Thymus (tissue), 11 donors: ENCODE measurements around the gene ACACA. TPM values are rescaled to one million over a fixed set of nuclear protein-coding genes. Genes with fewer than 3 reads are reported as not detected.

ENCODE experiments used
- DNase-seq, 9 donors: peaks; one replicate each; pipeline ENCODE4 v3.0.0-alpha.2; 2013; ENCODE audit warnings: low spot score in 9 of 9, low read depth in 6 of 9, missing footprints in 1 of 9
- H3K27ac ChIP-seq, 2 donors: one replicate each; pipeline ENCODE4 v1.5.1; 2013; ENCODE audit warnings: control low read depth in 1 of 2, low read depth in 1 of 2, low read length in 1 of 2, mild to moderate bottlenecking in 1 of 2, moderate library complexity in 1 of 2
- H3K27me3 ChIP-seq, 2 donors: one replicate each; pipeline ENCODE4 v1.5.1; 2013; ENCODE audit warnings: low read length in 1 of 2; ENCODE audit not compliant: control insufficient read depth in 2 of 2, insufficient read depth in 1 of 2
- H3K36me3 ChIP-seq, 2 donors: one replicate each; pipeline ENCODE4 v1.5.1; 2013; ENCODE audit warnings: low read length in 1 of 2, mild to moderate bottlenecking in 1 of 2, moderate library complexity in 1 of 2; ENCODE audit not compliant: control insufficient read depth in 2 of 2, insufficient read depth in 2 of 2
- H3K4me1 ChIP-seq, 2 donors: one replicate each; pipeline ENCODE4 v1.5.1; 2013; ENCODE audit warnings: low read length in 2 of 2; ENCODE audit not compliant: control insufficient read depth in 2 of 2, insufficient read depth in 2 of 2
- H3K4me3 ChIP-seq, 2 donors: one replicate each; pipeline ENCODE4 v1.5.1; 2013; ENCODE audit warnings: low read length in 2 of 2, control low read depth in 1 of 2, mild to moderate bottlenecking in 1 of 2
- H3K9me3 ChIP-seq, 2 donors: one replicate each; pipeline ENCODE4 v1.5.1; 2013; ENCODE audit warnings: low read length in 1 of 2, mild to moderate bottlenecking in 1 of 2; ENCODE audit not compliant: control insufficient read depth in 2 of 2, insufficient read depth in 1 of 2
- WGBS: extraction: QIAGEN DNeasy Blood & Tissue Kit; methylation state at CpG from one replicate; pipeline ENCODE4 v1.1.7; 2013; 5-methylcytosine and 5-hydroxymethylcytosine counted together
- polyA plus RNA-seq: library from polyadenylated mRNA; stranded (reverse); fragments of 200-250 nt; gene quantifications from one replicate; pipeline ENCODE4 v1.2.3, GENCODE V29; 2013
- total RNA-seq: library from RNA; stranded (reverse); fragments of 120-200 nt; gene quantifications from one replicate; pipeline ENCODE4 v1.2.4, GENCODE V29; 2013
- donor health status: healthy.

The ACACA gene
- total and polyA plus RNA-seq, 2 donors, result 8.7 to 12.9 TPM

DNA sequence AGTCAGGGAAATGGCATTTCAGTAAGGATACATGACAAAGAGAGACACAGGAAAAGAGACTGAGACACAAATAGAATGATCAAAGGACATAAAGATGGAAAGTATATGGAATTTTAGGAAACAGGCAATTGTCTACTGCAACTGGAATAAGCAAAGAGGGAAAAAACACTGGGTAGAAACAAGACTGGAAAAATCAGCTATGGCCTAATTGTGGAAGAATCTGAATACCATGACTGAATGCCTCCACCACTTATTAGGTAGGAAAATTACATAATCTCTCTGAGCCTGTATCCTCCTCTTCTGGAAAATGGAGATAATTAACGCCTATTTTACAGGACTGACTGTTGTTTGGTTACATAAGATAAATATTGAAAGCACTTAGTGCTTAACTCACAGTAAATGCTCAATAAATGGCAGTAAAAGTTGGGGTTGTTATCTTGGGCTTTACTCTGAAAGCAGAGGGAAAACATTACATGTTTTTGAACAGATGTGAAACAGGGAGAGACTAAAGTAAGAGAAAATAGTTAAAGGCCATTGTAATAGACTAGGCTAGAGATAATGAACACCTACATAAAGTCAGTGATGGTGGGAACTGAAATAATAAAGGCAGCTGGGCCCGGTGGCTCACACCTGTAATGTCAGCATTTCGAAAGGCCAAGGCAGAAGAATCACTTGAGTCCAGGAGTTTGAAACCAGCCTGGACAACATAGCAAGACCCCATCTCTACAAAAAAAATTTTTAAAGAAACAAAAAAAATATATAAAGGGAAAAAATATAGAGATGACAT lies 94.3 kb downstream of the ACACA start:
- no peak overlapping the region for H3K27ac ChIP-seq
- no peaks in the 10 kb centered on the region for H3K9me3 ChIP-seq
- H3K36me3 ChIP-seq, result no peaks in the 10 kb centered on the region
- no peak for DNase-seq
- 99% methylated on average over 3 of the region's 3 CpGs for WGBS
- H3K4me3 ChIP-seq, result no peak overlapping the region
- no peaks in the 10 kb centered on the region for H3K27me3 ChIP-seq
- no peaks in the 10 kb centered on the region for H3K4me1 ChIP-seq

- no peaks in the 10 kb centered on the region for H3K36me3 ChIP-seq
- DNase-seq, result no peak
- H3K27me3 ChIP-seq, result no peaks in the 10 kb centered on the region
- 96% methylated on average over 1 of the region's 1 CpG for WGBS
- H3K4me1 ChIP-seq, result no peaks in the 10 kb centered on the region
- H3K27ac ChIP-seq, result no peak overlapping the region
- H3K9me3 ChIP-seq, result no peaks in the 10 kb centered on the region
- no peak overlapping the region for H3K4me3 ChIP-seq
These were observed 95.7 kb downstream of the ACACA start for GRCh38 chr17:37310940-37311339.

DNA sequence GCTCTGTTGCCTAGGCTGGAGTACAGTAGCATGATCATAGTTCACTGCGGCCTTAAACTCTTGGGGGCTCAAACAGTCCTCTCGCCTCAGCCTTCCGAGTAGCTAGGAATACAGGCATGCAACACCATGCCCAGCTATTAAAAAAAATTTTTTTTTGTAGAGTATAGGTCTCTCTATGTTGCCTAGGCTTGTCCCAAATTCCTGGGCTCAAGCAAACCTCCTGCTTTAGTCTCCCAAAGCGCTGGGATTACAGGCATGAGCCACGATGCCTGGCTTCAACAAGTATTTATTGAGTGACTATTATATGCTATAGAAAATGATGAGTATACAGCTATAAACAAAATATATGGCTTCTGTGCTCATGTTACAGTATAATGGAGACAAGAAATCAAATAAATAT lies 97.6 kb downstream of the ACACA start:
- no peak for DNase-seq
- Histone ChIP-seq H3K4me3 (no peak overlapping the region), H3K36me3 (no peaks in the 10 kb centered on the region), H3K27me3 (no peaks in the 10 kb centered on the region), H3K27ac (no peak overlapping the region), H3K4me1 (no peaks in the 10 kb centered on the region), H3K9me3 (no peaks in the 10 kb centered on the region)
- 98% methylated on average over 5 of the region's 5 CpGs for WGBS

DNA sequence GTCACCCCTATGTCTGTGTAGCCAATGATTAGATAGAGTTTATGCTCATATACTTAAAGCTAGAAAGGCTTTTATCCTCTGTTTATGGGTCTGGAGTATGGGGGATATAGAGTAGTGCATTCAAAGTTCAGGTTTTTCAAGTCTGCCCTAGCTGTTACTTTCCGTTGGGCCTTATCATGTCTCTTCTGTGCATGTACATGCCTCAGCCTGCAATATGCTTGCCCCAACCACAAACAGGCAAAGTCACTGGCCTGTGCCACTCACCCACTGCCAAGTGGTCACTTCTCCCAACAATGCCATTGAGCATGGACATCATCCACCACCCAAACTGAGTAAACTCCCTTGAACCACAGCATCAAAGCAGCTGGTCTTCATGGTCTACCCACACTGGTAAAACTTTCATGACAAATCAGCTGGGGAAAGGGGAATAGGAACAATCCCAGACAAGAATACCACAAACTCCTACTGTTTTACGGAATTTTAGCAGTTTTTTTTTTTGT lies 101.2 kb downstream of the ACACA start:
- no peaks in the 10 kb centered on the region for H3K9me3 ChIP-seq
- no peak overlapping the region for H3K4me3 ChIP-seq
- no peaks in the 10 kb centered on the region for H3K4me1 ChIP-seq
- H3K36me3 ChIP-seq, result no peaks in the 10 kb centered on the region
- DNase-seq, result peak in 1 of 9 donors; percentile 1
- H3K27me3 ChIP-seq, result no peaks in the 10 kb centered on the region
- H3K27ac ChIP-seq, result no peak overlapping the region
- WGBS, result over 99% methylated on average over 2 of the region's 2 CpGs

- no peak overlapping the region for H3K4me3 ChIP-seq
- no peaks in the 10 kb centered on the region for H3K36me3 ChIP-seq
- no peaks in the 10 kb centered on the region for H3K27me3 ChIP-seq
- no peaks in the 10 kb centered on the region for H3K4me1 ChIP-seq
- DNase-seq, result no peak
- no peaks in the 10 kb centered on the region for H3K9me3 ChIP-seq
- H3K27ac ChIP-seq, result no peak overlapping the region
- WGBS, result 94% methylated on average over 4 of the region's 4 CpGs
These were observed 105.3 kb downstream of the ACACA start for GRCh38 chr17:37301288-37301687.

- H3K36me3 ChIP-seq, result no peaks in the 10 kb centered on the region
- H3K27ac ChIP-seq, result no peak overlapping the region
- WGBS, result 92% methylated on average over 2 of the region's 2 CpGs
- H3K4me3 ChIP-seq, result no peak overlapping the region
- DNase-seq, result no peak
- H3K4me1 ChIP-seq, result no peaks in the 10 kb centered on the region
- H3K27me3 ChIP-seq, result no peaks in the 10 kb centered on the region
- H3K9me3 ChIP-seq, result no peaks in the 10 kb centered on the region
These were observed 106.0 kb downstream of the ACACA start for GRCh38 chr17:37300683-37301082.

DNA sequence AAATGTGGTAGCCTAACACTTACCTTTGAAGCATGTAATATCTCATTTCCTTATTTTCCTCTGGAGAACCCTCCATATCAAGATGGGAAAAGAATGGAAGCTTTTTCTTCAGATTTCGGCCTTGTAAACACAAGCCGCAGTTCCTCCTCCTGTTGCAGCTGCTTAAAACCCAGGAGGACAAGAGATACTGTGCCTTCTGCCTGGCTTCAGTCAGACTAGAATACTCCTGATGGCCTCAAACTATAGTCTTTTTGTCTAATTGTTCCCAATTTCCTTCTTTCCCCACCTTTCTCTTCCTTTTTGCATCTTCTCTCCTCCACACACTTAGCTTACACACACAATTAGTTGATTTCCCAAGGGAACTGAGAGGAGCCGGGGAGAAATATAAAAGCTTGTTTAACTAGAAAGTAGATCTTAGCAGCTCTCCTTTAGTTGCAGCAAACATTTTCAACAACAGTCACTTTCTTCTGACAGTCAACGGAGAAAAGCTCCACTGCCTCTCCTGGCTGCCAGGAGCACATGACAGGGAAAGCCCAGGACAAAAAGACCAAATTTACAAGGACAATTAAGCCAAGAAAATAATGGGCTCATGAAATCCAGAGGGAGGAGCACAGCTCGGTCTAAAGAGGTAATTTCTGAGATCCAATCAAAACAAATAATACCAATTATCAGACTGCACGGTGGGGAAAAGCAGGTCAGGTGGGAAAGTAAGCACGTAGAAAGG lies 107.2 kb downstream of the ACACA start:
- no peak for DNase-seq
- no peak overlapping the region for H3K27ac ChIP-seq
- H3K4me3 ChIP-seq, result no peak overlapping the region
- WGBS, result 93% methylated on average over 7 of the region's 7 CpGs
- H3K4me1 ChIP-seq, result no peaks in the 10 kb centered on the region
- no peaks in the 10 kb centered on the region for H3K36me3 ChIP-seq
- no peaks in the 10 kb centered on the region for H3K9me3 ChIP-seq
- H3K27me3 ChIP-seq, result no peaks in the 10 kb centered on the region

GRCh38 chr17:37295888-37296287 lies 110.7 kb downstream of the ACACA start:
- DNase-seq, result no peak
- H3K36me3 ChIP-seq, result no peaks in the 10 kb centered on the region
- H3K27me3 ChIP-seq, result no peaks in the 10 kb centered on the region
- H3K27ac ChIP-seq, result no peak overlapping the region
- H3K4me3 ChIP-seq, result no peak overlapping the region
- 99% methylated on average over 2 of the region's 2 CpGs for WGBS
- no peaks in the 10 kb centered on the region for H3K4me1 ChIP-seq
- no peaks in the 10 kb centered on the region for H3K9me3 ChIP-seq

DNA sequence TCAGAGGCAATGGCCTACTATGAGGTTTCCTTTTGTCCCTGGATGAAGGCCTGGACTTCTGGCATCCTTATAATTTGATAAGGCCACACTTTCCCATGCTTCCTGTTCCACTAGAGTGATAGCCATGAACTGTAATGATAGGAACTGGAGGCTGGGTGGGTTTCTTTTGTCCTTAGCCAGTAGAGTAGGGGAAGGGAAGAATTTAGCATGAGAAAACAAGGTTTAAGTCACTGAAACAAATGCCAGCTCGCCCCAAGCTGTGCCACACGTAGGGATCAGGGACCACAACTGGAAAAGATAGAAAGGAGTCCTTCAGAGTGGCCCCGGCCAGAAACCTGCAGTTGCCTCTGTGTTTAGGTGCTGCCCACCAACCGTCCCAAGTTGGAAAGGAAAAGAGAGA lies 111.7 kb downstream of the ACACA start:
- no peak for DNase-seq
- no peaks in the 10 kb centered on the region for H3K9me3 ChIP-seq
- WGBS, result 98% methylated on average over 4 of the region's 4 CpGs
- H3K27ac ChIP-seq, result no peak overlapping the region
- no peaks in the 10 kb centered on the region for H3K27me3 ChIP-seq
- no peak overlapping the region for H3K4me3 ChIP-seq
- no peaks in the 10 kb centered on the region for H3K4me1 ChIP-seq
- H3K36me3 ChIP-seq, result no peaks in the 10 kb centered on the region
